DND-41 (cell line): ENCODE data around the gene IHH.

Experiments
- ATAC-seq: fragments of 200-7000 bp; cut with Tn5 transposase; 3 replicates; pipeline ENCODE4 v1.9.1; 2021; ENCODE audit warnings: low read depth; ENCODE audit not compliant: insufficient read depth
- DNase-seq: peaks from one replicate; pipeline ENCODE4 v3.0.0-alpha.2; 2020
- H2AFZ ChIP-seq: 2 replicates; pipeline ENCODE4 v1.6.0; 2012; ENCODE audit warnings: low read depth, low read length
- H3K27ac ChIP-seq: 2 replicates; pipeline ENCODE4 v1.5.1; 2012; ENCODE audit warnings: low read length, inconsistent platforms
- H3K27me3 ChIP-seq: fragments of 200-600 bp; sonication (generic); 2 replicates; pipeline ENCODE4 v1.6.0; 2012; ENCODE audit warnings: low read length, mild to moderate bottlenecking, inconsistent platforms; ENCODE audit not compliant: insufficient read depth, poor library complexity
- H3K36me3 ChIP-seq: 2 replicates; pipeline ENCODE4 v1.5.1; 2012; ENCODE audit warnings: low read length, inconsistent platforms; ENCODE audit not compliant: insufficient read depth
- H3K4me1 ChIP-seq: 2 replicates; pipeline ENCODE4 v1.5.1; 2012; ENCODE audit warnings: mild to moderate bottlenecking, low read length; ENCODE audit not compliant: insufficient read depth
- H3K4me2 ChIP-seq: 2 replicates; pipeline ENCODE4 v1.6.0; 2012; ENCODE audit warnings: mild to moderate bottlenecking, moderate library complexity, low read length, inconsistent platforms; ENCODE audit not compliant: insufficient read depth
- H3K4me3 ChIP-seq, 2 experiments: fragments of 200-600 bp in 1 of 2; shearing (Covaris generic) in 1 of 2; 2 replicates each; pipeline ENCODE4 v1.5.1; 2012 to 2016; ENCODE audit warnings: inconsistent platforms in 2 of 2, low read length in 2 of 2, mild to moderate bottlenecking in 2 of 2, low read depth in 1 of 2, moderate library complexity in 1 of 2
- H3K79me2 ChIP-seq: 2 replicates; pipeline ENCODE4 v1.6.0; 2012; ENCODE audit warnings: low read length, inconsistent platforms; ENCODE audit not compliant: insufficient read depth
- H3K9ac ChIP-seq: 2 replicates; pipeline ENCODE4 v1.6.0; 2012; ENCODE audit warnings: low read depth, mild to moderate bottlenecking, inconsistent platforms, low read length, moderate library complexity
- H3K9me3 ChIP-seq: 2 replicates; pipeline ENCODE4 v1.5.1; 2012; ENCODE audit warnings: low read length, moderate library complexity, mild to moderate bottlenecking, inconsistent platforms; ENCODE audit not compliant: insufficient read depth, severe bottlenecking
- H4K20me1 ChIP-seq: 2 replicates; pipeline ENCODE4 v1.6.0; 2012; ENCODE audit warnings: low read length; ENCODE audit not compliant: insufficient read depth
- CTCF ChIP-seq: IDR thresholded peaks from 2 replicates; pipeline ENCODE4 v1.5.1; 2012; ENCODE audit warnings: borderline replicate concordance, low read length, moderate library complexity, mild to moderate bottlenecking; ENCODE audit not compliant: poor library complexity, severe bottlenecking; ENCODE audit errors: extremely low read depth
- EZH2 ChIP-seq: IDR thresholded peaks from 3 replicates; pipeline ENCODE4 v1.6.1; 2012; ENCODE audit warnings: borderline replicate concordance, low read depth, mild to moderate bottlenecking, moderate library complexity, low read length, inconsistent platforms; ENCODE audit not compliant: severe bottlenecking

Gene IHH

GRCh38 chr2:219056896-219057708 lies 3.6 kb downstream of the IHH start:
- ATAC-seq = no peak
- no peak for DNase-seq
- H2AFZ ChIP-seq = no peak overlapping the region

GRCh38 chr2:219056176-219056895 lies 4.4 kb downstream of the IHH start:
- no peaks in the 10 kb centered on the region for H3K9me3 ChIP-seq
- no peak for TF ChIP-seq EZH2
- no peak for TF ChIP-seq CTCF
- H3K4me3 ChIP-seq = no peak overlapping the region
- no peaks in the 10 kb centered on the region for H3K4me1 ChIP-seq
- ATAC-seq = no peak
- H2AFZ ChIP-seq = no peak overlapping the region
- no peak overlapping the region for H3K4me2 ChIP-seq
- peaks cover 1% of the 10 kb centered on the region for H3K27me3 ChIP-seq
- H4K20me1 ChIP-seq = no peaks in the 10 kb centered on the region
- no peak for DNase-seq
- no peaks in the 10 kb centered on the region for H3K36me3 ChIP-seq
- no peaks in the 10 kb centered on the region for H3K79me2 ChIP-seq
- no peak overlapping the region for H3K27ac ChIP-seq
- H3K9ac ChIP-seq = no peak overlapping the region

More at GRCh38 chr2:219056896-219057708, 3.6 kb downstream of the IHH start:
- H3K79me2 ChIP-seq = no peaks in the 10 kb centered on the region
- no peaks in the 10 kb centered on the region for H3K27me3 ChIP-seq
- no peak overlapping the region for H3K4me3 ChIP-seq
- no peaks in the 10 kb centered on the region for H4K20me1 ChIP-seq
- no peak overlapping the region for H3K9ac ChIP-seq
- no peaks in the 10 kb centered on the region for H3K9me3 ChIP-seq
- TF ChIP-seq CTCF (no peak), EZH2 (no peak)
- H3K36me3 ChIP-seq = no peaks in the 10 kb centered on the region
- H3K4me1 ChIP-seq = no peaks in the 10 kb centered on the region
- no peak overlapping the region for H3K4me2 ChIP-seq
- H3K27ac ChIP-seq = no peak overlapping the region

GRCh38 chr2:219054956-219055903 lies 5.5 kb downstream of the IHH start:
- Histone ChIP-seq H3K9ac (no peak overlapping the region), H3K9me3 (no peaks in the 10 kb centered on the region), H4K20me1 (no peaks in the 10 kb centered on the region), H3K4me2 (no peak overlapping the region), H3K79me2 (no peaks in the 10 kb centered on the region), H3K27me3 (peaks cover 9% of the 10 kb centered on the region), H3K4me1 (no peaks in the 10 kb centered on the region), H2AFZ (no peak overlapping the region), H3K27ac (no peak overlapping the region), H3K4me3 (no peak overlapping the region), H3K36me3 (no peaks in the 10 kb centered on the region)
- no peak for ATAC-seq
- no peak for DNase-seq
- TF ChIP-seq CTCF (no peak), EZH2 (no peak)
